HepG2 (cell line): ENCODE data around the gene SPAG4. TPM values are rescaled to one million over a fixed set of nuclear protein-coding genes. Genes with fewer than 3 reads are reported as not detected.
A peak's percentile ranks its signal among the peaks of the same experiment; 100 is the strongest.

ENCODE experiments used
- ARID2 ChIP-seq: sonication (generic); formaldehyde crosslinking; IDR thresholded peaks from 2 replicates; pipeline ENCODE4 v1.8.1; 2022; ENCODE audit warnings: mild to moderate bottlenecking, missing genetic modification reagents, borderline replicate concordance
- ATRX ChIP-seq: sonication (generic); formaldehyde crosslinking; IDR thresholded peaks from 2 replicates; pipeline ENCODE4 v1.4.0; 2020; ENCODE audit warnings: missing genetic modification reagents, borderline replicate concordance
- MAFG ChIP-seq: sonication (generic); formaldehyde crosslinking; IDR thresholded peaks from 2 replicates; pipeline ENCODE4 v1.5.1; 2020; ENCODE audit warnings: mild to moderate bottlenecking, missing genetic modification reagents
- PCBP1 ChIP-seq: fragments of 200-400 bp; formaldehyde crosslinking; IDR thresholded peaks from 2 replicates; pipeline ENCODE4 v1.6.1; 2017; ENCODE audit warnings: mild to moderate bottlenecking, low read depth, low read length, borderline replicate concordance
- SRSF9 ChIP-seq: fragments of 200-400 bp; formaldehyde crosslinking; IDR thresholded peaks from 2 replicates; pipeline ENCODE4 v1.6.1; 2018; ENCODE audit warnings: borderline replicate concordance, mild to moderate bottlenecking, low read depth, low read length; ENCODE audit not compliant: insufficient read depth, poor library complexity, severe bottlenecking
- ZNF20 ChIP-seq: sonication (generic); formaldehyde crosslinking; IDR thresholded peaks from 2 replicates; pipeline ENCODE4 v1.4.0; 2020; ENCODE audit warnings: mild to moderate bottlenecking, moderate library complexity, missing genetic modification reagents
- ZNF484 ChIP-seq: sonication (generic); formaldehyde crosslinking; IDR thresholded peaks from 2 replicates; pipeline ENCODE4 v1.5.1; 2020; ENCODE audit warnings: mild to moderate bottlenecking, low read depth, missing genetic modification reagents, borderline replicate concordance
- ZNF574 ChIP-seq: sonication (generic); formaldehyde crosslinking; IDR thresholded peaks from 2 replicates; pipeline ENCODE4 v1.4.0; 2020; ENCODE audit warnings: missing genetic modification reagents
- ZNF703 ChIP-seq: sonication (generic); formaldehyde crosslinking; IDR thresholded peaks from 2 replicates; pipeline ENCODE4 v1.5.1; 2020; ENCODE audit warnings: missing genetic modification reagents, mild to moderate bottlenecking, moderate library complexity, borderline replicate concordance
- ZNF766 ChIP-seq: sonication (generic); formaldehyde crosslinking; IDR thresholded peaks from 2 replicates; pipeline ENCODE4 v1.5.0; 2020; ENCODE audit warnings: missing genetic modification reagents, borderline replicate concordance
- ZSCAN21 ChIP-seq: sonication (generic); formaldehyde crosslinking; IDR thresholded peaks from 2 replicates; pipeline ENCODE4 v1.8.0; 2022; ENCODE audit warnings: mild to moderate bottlenecking, missing genetic modification reagents, moderate library complexity, borderline replicate concordance
- ZSCAN25 ChIP-seq: sonication (generic); formaldehyde crosslinking; IDR thresholded peaks from 2 replicates; pipeline ENCODE4 v1.8.0; 2022; ENCODE audit warnings: mild to moderate bottlenecking, missing genetic modification reagents
- polyA plus RNA-seq, 8 experiments: library from polyadenylated mRNA; depleted of rRNA in 3 of 8; stranded (reverse) in 7 of 8; unstranded in 1 of 8; fragments of >200 nt; fragmentation: Illumina TruSeq in 4 of 8; extraction: Trizol in 4 of 8; gene quantifications; 2 replicates each; pipeline versions ENCODE4 v1.2.1 to v1.2.3, GENCODE V29; 2011 to 2016; ENCODE audit warnings: low read depth in 4 of 8, missing spikeins in 1 of 8, mixed read lengths in 1 of 8; ENCODE audit not compliant: insufficient read depth in 1 of 8
- total RNA-seq, 5 experiments: library from RNA; depleted of rRNA; stranded (reverse); fragments of >200 nt; fragmentation: Illumina TruSeq; extraction: Trizol; gene quantifications; 2 replicates each; pipeline ENCODE4 v1.2.3, GENCODE V29; 2016; ENCODE audit warnings: low read depth in 1 of 5
- TF ChIP-seq, protein P1 (sequence below): IDR thresholded peaks from 2 replicates; pipeline ENCODE4 v1.6.1; 2016; ENCODE audit warnings: low read depth, missing genetic modification reagents, missing compliant biosample characterization
- TF ChIP-seq, protein P2 (sequence below): sonication (generic); formaldehyde crosslinking; IDR thresholded peaks from 2 replicates; pipeline ENCODE4 v1.8.0; 2022; ENCODE audit warnings: mild to moderate bottlenecking, missing genetic modification reagents, borderline replicate concordance

SPAG4 gene
- total and polyA plus RNA-seq, 2 of the 13 experiments (the other 11 are each of a cell fraction or from before 2014, with no cell fraction given), result 5.8 to 137 TPM

DNA sequence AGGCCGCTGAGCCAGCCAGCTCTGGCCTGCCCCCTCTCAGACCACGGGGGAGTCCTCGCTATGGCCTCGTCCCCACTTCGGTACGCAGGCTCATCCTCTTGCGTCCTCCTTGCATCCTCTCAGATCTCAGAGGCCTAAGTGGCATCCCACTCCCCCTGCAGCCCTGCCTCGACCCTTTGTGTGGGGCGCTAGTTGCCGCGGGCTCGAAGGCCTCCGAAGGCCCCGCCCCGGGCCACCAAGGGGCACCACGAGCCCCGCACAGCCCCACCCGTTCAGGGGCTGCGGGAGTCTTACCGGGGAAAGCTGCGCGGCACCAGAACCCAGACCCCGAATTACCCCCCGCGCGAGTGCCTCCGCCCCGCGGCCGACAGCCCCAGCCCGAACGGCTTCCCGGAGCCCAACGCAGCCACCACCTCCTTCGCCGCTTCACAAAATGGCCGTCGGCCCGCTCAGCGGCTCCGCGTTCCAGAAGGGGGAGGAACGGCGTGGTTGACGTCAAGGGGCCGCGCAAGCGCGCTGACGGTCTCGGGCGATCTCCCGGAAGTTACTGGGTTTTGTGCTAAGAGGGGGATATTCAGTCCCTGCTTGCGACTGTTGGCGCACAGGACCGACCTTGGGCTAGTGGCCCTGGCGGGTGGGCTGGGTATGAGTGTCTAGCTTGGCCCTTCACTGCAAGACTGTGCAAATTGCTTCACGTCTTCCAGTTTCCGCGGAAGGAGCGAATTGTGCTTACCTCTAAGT lies 49.0 kb downstream of the SPAG4 start, which contains the start of the genes CPNE1 and RBM12 (continued):
- peak; percentile 94 for TF ChIP-seq ZNF574 (CRISPR knock-in tag)
- TF ChIP-seq ZNF703, result peak; percentile 58; the same call in 1 of the 2 replicates
- peak; percentile 94 for TF ChIP-seq ZSCAN21 (CRISPR knock-in tag)
- TF ChIP-seq SRSF9, result no peak
- TF ChIP-seq ZNF484 (CRISPR knock-in tag), result peak; percentile 63; the same call in 1 of the 2 replicates
- TF ChIP-seq, protein P1, sequence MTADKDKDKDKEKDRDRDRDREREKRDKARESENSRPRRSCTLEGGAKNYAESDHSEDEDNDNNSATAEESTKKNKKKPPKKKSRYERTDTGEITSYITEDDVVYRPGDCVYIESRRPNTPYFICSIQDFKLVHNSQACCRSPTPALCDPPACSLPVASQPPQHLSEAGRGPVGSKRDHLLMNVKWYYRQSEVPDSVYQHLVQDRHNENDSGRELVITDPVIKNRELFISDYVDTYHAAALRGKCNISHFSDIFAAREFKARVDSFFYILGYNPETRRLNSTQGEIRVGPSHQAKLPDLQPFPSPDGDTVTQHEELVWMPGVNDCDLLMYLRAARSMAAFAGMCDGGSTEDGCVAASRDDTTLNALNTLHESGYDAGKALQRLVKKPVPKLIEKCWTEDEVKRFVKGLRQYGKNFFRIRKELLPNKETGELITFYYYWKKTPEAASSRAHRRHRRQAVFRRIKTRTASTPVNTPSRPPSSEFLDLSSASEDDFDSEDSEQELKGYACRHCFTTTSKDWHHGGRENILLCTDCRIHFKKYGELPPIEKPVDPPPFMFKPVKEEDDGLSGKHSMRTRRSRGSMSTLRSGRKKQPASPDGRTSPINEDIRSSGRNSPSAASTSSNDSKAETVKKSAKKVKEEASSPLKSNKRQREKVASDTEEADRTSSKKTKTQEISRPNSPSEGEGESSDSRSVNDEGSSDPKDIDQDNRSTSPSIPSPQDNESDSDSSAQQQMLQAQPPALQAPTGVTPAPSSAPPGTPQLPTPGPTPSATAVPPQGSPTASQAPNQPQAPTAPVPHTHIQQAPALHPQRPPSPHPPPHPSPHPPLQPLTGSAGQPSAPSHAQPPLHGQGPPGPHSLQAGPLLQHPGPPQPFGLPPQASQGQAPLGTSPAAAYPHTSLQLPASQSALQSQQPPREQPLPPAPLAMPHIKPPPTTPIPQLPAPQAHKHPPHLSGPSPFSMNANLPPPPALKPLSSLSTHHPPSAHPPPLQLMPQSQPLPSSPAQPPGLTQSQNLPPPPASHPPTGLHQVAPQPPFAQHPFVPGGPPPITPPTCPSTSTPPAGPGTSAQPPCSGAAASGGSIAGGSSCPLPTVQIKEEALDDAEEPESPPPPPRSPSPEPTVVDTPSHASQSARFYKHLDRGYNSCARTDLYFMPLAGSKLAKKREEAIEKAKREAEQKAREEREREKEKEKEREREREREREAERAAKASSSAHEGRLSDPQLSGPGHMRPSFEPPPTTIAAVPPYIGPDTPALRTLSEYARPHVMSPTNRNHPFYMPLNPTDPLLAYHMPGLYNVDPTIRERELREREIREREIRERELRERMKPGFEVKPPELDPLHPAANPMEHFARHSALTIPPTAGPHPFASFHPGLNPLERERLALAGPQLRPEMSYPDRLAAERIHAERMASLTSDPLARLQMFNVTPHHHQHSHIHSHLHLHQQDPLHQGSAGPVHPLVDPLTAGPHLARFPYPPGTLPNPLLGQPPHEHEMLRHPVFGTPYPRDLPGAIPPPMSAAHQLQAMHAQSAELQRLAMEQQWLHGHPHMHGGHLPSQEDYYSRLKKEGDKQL (CRISPR knock-in tag), result peak; percentile 56; the same call in 1 of the 2 replicates
- TF ChIP-seq ARID2 (CRISPR knock-in tag), result peak; percentile 90; the same call in 1 of the 2 replicates
- TF ChIP-seq ZNF20 (CRISPR knock-in tag), result 0 out of 2 replicates have a peak, but pooled peaks have one; percentile 95
- peak; percentile 75; the same call in 1 of the 2 replicates for TF ChIP-seq ZSCAN25 (CRISPR knock-in tag)
- peak; percentile 48; the same call in 1 of the 2 replicates for TF ChIP-seq ZNF766 (CRISPR knock-in tag)
- TF ChIP-seq ATRX (CRISPR knock-in tag), result no peak
- 0 out of 2 replicates have a peak, but pooled peaks have one; percentile 37 for TF ChIP-seq PCBP1
- no peak for TF ChIP-seq MAFG (CRISPR knock-in tag)
- TF ChIP-seq, protein P2, sequence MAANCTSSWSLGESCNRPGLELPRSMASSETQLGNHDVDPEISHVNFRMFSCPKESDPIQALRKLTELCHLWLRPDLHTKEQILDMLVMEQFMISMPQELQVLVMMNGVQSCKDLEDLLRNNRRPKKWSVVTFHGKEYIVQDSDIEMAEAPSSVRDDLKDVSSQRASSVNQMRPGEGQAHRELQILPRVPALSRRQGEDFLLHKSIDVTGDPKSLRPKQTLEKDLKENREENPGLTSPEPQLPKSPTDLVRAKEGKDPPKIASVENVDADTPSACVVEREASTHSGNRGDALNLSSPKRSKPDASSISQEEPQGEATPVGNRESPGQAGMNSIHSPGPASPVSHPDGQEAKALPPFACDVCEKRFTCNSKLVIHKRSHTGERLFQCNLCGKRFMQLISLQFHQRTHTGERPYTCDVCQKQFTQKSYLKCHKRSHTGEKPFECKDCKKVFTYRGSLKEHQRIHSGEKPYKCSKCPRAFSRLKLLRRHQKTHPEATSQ (CRISPR knock-in tag), result peak; percentile 71; the same call in 1 of the 2 replicates
